HEK293 (cell line): ENCODE data around the gene KTN1.

Experiments used
- ATF2 ChIP-seq: fragments of 450-650 bp; formaldehyde crosslinking; IDR thresholded peaks from 2 replicates; pipeline ENCODE4 v1.5.1; 2016; ENCODE audit warnings: missing biosample characterization, missing genetic modification characterization, low read depth
- CTCF ChIP-seq: fragments of 450-650 bp; formaldehyde crosslinking; IDR thresholded peaks from 2 replicates; pipeline ENCODE4 v1.5.1; 2016; ENCODE audit warnings: missing biosample characterization, missing genetic modification characterization
- ELK4 ChIP-seq: IDR thresholded peaks from 2 replicates; pipeline ENCODE4 v1.6.1; 2011; ENCODE audit warnings: mild to moderate bottlenecking, low read depth, low read length, borderline replicate concordance
- GLIS2 ChIP-seq: fragments of 450-650 bp; formaldehyde crosslinking; IDR thresholded peaks from 2 replicates; pipeline ENCODE4 v1.5.1; 2016; ENCODE audit warnings: missing biosample characterization, missing genetic modification characterization
- KLF10 ChIP-seq: fragments of 450-650 bp; IDR thresholded peaks from 2 replicates; pipeline ENCODE4 v1.5.1; 2018; ENCODE audit warnings: missing biosample characterization, mild to moderate bottlenecking, missing genetic modification characterization
- MYNN ChIP-seq: fragments of 450-650 bp; formaldehyde crosslinking; IDR thresholded peaks from 2 replicates; pipeline ENCODE4 v1.5.1; 2016; ENCODE audit warnings: missing biosample characterization, missing genetic modification characterization, borderline replicate concordance
- PRDM10 ChIP-seq: fragments of 450-650 bp; formaldehyde crosslinking; IDR thresholded peaks from 2 replicates; pipeline ENCODE4 v1.5.1; 2016; ENCODE audit warnings: missing biosample characterization, missing genetic modification characterization
- PRDM6 ChIP-seq: fragments of 450-650 bp; formaldehyde crosslinking; IDR thresholded peaks from 2 replicates; pipeline ENCODE4 v1.5.1; 2017; ENCODE audit warnings: missing biosample characterization, missing genetic modification characterization
- SP2 ChIP-seq: fragments of 450-650 bp; formaldehyde crosslinking; IDR thresholded peaks from 2 replicates; pipeline ENCODE4 v1.5.1; 2016; ENCODE audit warnings: missing biosample characterization, missing genetic modification characterization
- SP3 ChIP-seq: fragments of 450-650 bp; formaldehyde crosslinking; IDR thresholded peaks from 2 replicates; pipeline ENCODE4 v1.5.1; 2016; ENCODE audit warnings: missing biosample characterization, missing genetic modification characterization
- ZBTB26 ChIP-seq: fragments of 450-650 bp; formaldehyde crosslinking; optimal IDR thresholded peaks from 2 replicates; pipeline ENCODE3; 2016; ENCODE audit warnings: missing biosample characterization, mild to moderate bottlenecking, missing genetic modification characterization
- ZFP3 ChIP-seq: fragments of 450-650 bp; formaldehyde crosslinking; IDR thresholded peaks from 2 replicates; pipeline ENCODE4 v1.5.1; 2016; ENCODE audit warnings: low read depth, missing biosample characterization, missing genetic modification characterization
- ZFP37 ChIP-seq: fragments of 450-650 bp; formaldehyde crosslinking; IDR thresholded peaks from 2 replicates; pipeline ENCODE4 v1.5.1; 2016; ENCODE audit warnings: missing biosample characterization, missing genetic modification characterization
- ZNF140 ChIP-seq: fragments of 450-650 bp; formaldehyde crosslinking; IDR thresholded peaks from 2 replicates; pipeline ENCODE4 v1.5.1; 2016; ENCODE audit warnings: missing biosample characterization, missing genetic modification characterization
- ZNF16 ChIP-seq: fragments of 450-650 bp; formaldehyde crosslinking; IDR thresholded peaks from 2 replicates; pipeline ENCODE4 v1.5.1; 2016; ENCODE audit warnings: low read depth, missing biosample characterization, missing genetic modification characterization
- ZNF214 ChIP-seq: fragments of 450-650 bp; formaldehyde crosslinking; IDR thresholded peaks from 2 replicates; pipeline ENCODE4 v1.5.1; 2017; ENCODE audit warnings: missing biosample characterization, mild to moderate bottlenecking, missing genetic modification characterization, borderline replicate concordance
- ZNF362 ChIP-seq: fragments of 450-650 bp; formaldehyde crosslinking; IDR thresholded peaks from 2 replicates; pipeline ENCODE4 v1.5.1; 2016; ENCODE audit warnings: missing biosample characterization, missing genetic modification characterization
- ZNF433 ChIP-seq: fragments of 450-650 bp; formaldehyde crosslinking; IDR thresholded peaks from 2 replicates; pipeline ENCODE4 v1.5.1; 2016; ENCODE audit warnings: missing biosample characterization, missing genetic modification characterization, low read depth
- ZNF473 ChIP-seq: fragments of 450-650 bp; formaldehyde crosslinking; IDR thresholded peaks from 2 replicates; pipeline ENCODE4 v1.5.1; 2017; ENCODE audit warnings: missing biosample characterization, missing genetic modification characterization
- ZNF48 ChIP-seq: fragments of 450-650 bp; formaldehyde crosslinking; IDR thresholded peaks from 2 replicates; pipeline ENCODE4 v1.5.1; 2016; ENCODE audit warnings: missing biosample characterization, missing genetic modification characterization
- ZNF561 ChIP-seq: fragments of 450-650 bp; IDR thresholded peaks from 2 replicates; pipeline ENCODE4 v1.5.1; 2018; ENCODE audit warnings: missing biosample characterization, missing genetic modification characterization, borderline replicate concordance
- ZNF623 ChIP-seq: fragments of 450-650 bp; formaldehyde crosslinking; IDR thresholded peaks from 2 replicates; pipeline ENCODE4 v1.5.1; 2016; ENCODE audit warnings: missing biosample characterization, missing genetic modification characterization
- ZNF664 ChIP-seq: fragments of 450-650 bp; formaldehyde crosslinking; IDR thresholded peaks from 2 replicates; pipeline ENCODE4 v1.5.1; 2016; ENCODE audit warnings: missing biosample characterization, missing genetic modification characterization
- ZNF670 ChIP-seq: fragments of 450-650 bp; formaldehyde crosslinking; IDR thresholded peaks from 2 replicates; pipeline ENCODE4 v1.5.1; 2016; ENCODE audit warnings: missing biosample characterization, missing genetic modification characterization, low read depth
- ZNF768 ChIP-seq: fragments of 450-650 bp; formaldehyde crosslinking; IDR thresholded peaks from 2 replicates; pipeline ENCODE4 v1.5.1; 2018; ENCODE audit warnings: missing biosample characterization, mild to moderate bottlenecking, missing genetic modification characterization
- ZNF791 ChIP-seq: fragments of 450-650 bp; formaldehyde crosslinking; IDR thresholded peaks from 2 replicates; pipeline ENCODE4 v1.5.1; 2016; ENCODE audit warnings: missing biosample characterization, missing genetic modification characterization
- ZNF843 ChIP-seq: fragments of 450-650 bp; formaldehyde crosslinking; IDR thresholded peaks from 2 replicates; pipeline ENCODE4 v1.5.1; 2016; ENCODE audit warnings: missing biosample characterization, missing genetic modification characterization

The KTN1 gene

GRCh38 chr14:55599250-55599879, 19.4 kb downstream of the KTN1 start (continued):
- TF ChIP-seq ELK4 (no peak), ZNF16 (tag by site-specific recombination) (no peak), ZNF473 (no peak), SP2 (tag by site-specific recombination) (no peak), ZNF362 (tag by site-specific recombination) (peak; percentile 96), ZNF561 (peak; percentile 89), PRDM10 (tag by site-specific recombination) (0 out of 2 replicates have a peak, but pooled peaks have one; percentile 47), ZNF843 (tag by site-specific recombination) (no peak), ZNF670 (tag by site-specific recombination) (no peak), MYNN (tag by site-specific recombination) (no peak), ZNF768 (tag by site-specific recombination) (no peak), ZFP37 (tag by site-specific recombination) (no peak), ZBTB26 (tag by site-specific recombination) (no peak), ZNF140 (no peak), GLIS2 (no peak), ZNF791 (tag by site-specific recombination) (no peak), ZFP3 (tag by site-specific recombination) (no peak), ZNF664 (no peak), PRDM6 (tag by site-specific recombination) (peak; percentile 98), ZNF214 (peak; percentile 58; the same call in 1 of the 2 replicates), KLF10 (tag by site-specific recombination) (peak; percentile 50; the same call in 1 of the 2 replicates), ATF2 (tag by site-specific recombination) (no peak), ZNF623 (no peak), SP3 (tag by site-specific recombination) (no peak), ZNF48 (tag by site-specific recombination) (no peak), CTCF (tag by site-specific recombination) (no peak), ZNF433 (tag by site-specific recombination) (no peak)
